Neural progenitor cell (in vitro differentiated cells): Measurements from ENCODE around the gene OSBPL8.

Source experiments
- CTCF ChIP-seq: fragments of 200-600 bp; sonication (generic); IDR thresholded peaks from 2 replicates; pipeline ENCODE4 v1.5.1; 2017; ENCODE audit warnings: antibody characterized with exemption, mild to moderate bottlenecking
- EZH2 ChIP-seq: fragments of 200-600 bp; sonication (generic); IDR thresholded peaks from 2 replicates; pipeline ENCODE4 v1.6.1; 2017; ENCODE audit warnings: antibody characterized with exemption, mild to moderate bottlenecking, moderate library complexity
- EZH2phosphoT487 ChIP-seq: fragments of 200-600 bp; sonication (generic); IDR thresholded peaks from 2 replicates; pipeline ENCODE4 v1.6.1; 2017; ENCODE audit warnings: antibody characterized with exemption

GRCh38 chr12:76317976-76318375 lies 241.6 kb downstream of the OSBPL8 start:
- TF ChIP-seq CTCF (no peak), EZH2 (no peak), EZH2phosphoT487 (no peak)
